NCI-H2196 treated with DMSO at 0.1 percent for 48 hours (cell line): ENCODE results near the gene TRPV4.

Experiments used
- DNase-seq: peaks from one replicate; lab custom pipeline; 2025; ENCODE audit not compliant: unreplicated experiment; lab: John Stamatoyannopoulos, UW

TRPV4 gene

GRCh38 chr12:109808876-109809646 lies 24.1 kb downstream of the TRPV4 start:
- DNase-seq, result no peak

- no peak for DNase-seq
These were observed 25.1 kb downstream of the TRPV4 start for GRCh38 chr12:109807954-109808643.

GRCh38 chr12:109804820-109805761 lies 28.1 kb downstream of the TRPV4 start:
- DNase-seq, result peak; percentile 19

GRCh38 chr12:109803678-109804077 lies 29.5 kb downstream of the TRPV4 start:
- DNase-seq, result no peak

- no peak for DNase-seq
These were observed 30.4 kb downstream of the TRPV4 start for GRCh38 chr12:109802828-109803227.

- no peak for DNase-seq
These were observed 32.7 kb downstream of the TRPV4 start for GRCh38 chr12:109800536-109800935.

- no peak for DNase-seq
These were observed 34.5 kb downstream of the TRPV4 start for GRCh38 chr12:109798691-109799090.

GRCh38 chr12:109797905-109798669 lies 35.1 kb downstream of the TRPV4 start:
- DNase-seq, result no peak

- no peak for DNase-seq
These were observed 37.1 kb downstream of the TRPV4 start for GRCh38 chr12:109796057-109796456.

- DNase-seq, result no peak
These were observed 38.2 kb downstream of the TRPV4 start for GRCh38 chr12:109795023-109795422.

- no peak for DNase-seq
These were observed 39.2 kb downstream of the TRPV4 start for GRCh38 chr12:109793826-109794501.

GRCh38 chr12:109793411-109793810 lies 39.8 kb downstream of the TRPV4 start:
- DNase-seq, result no peak

GRCh38 chr12:109792992-109793391 lies 40.2 kb downstream of the TRPV4 start:
- DNase-seq, result no peak

GRCh38 chr12:109789526-109790048 lies 43.6 kb downstream of the TRPV4 start:
- no peak for DNase-seq

- DNase-seq, result no peak
These were observed 46.4 kb downstream of the TRPV4 start for GRCh38 chr12:109786799-109787198.

GRCh38 chr12:109785854-109786253 lies 47.3 kb downstream of the TRPV4 start:
- no peak for DNase-seq

- DNase-seq, result no peak
These were observed 49.3 kb downstream of the TRPV4 start for GRCh38 chr12:109783965-109784244.

- no peak for DNase-seq
These were observed 49.8 kb downstream of the TRPV4 start for GRCh38 chr12:109783135-109783964.

GRCh38 chr12:109782326-109782703 lies 50.9 kb downstream of the TRPV4 start:
- DNase-seq, result no peak
